Type B pancreatic cell (in vitro differentiated cells): Measurements from ENCODE around the gene B3GALT5. TPM values are rescaled to one million over a fixed set of nuclear protein-coding genes. Genes with fewer than 3 reads are reported as not detected.

Experiments
- DNase-seq: peaks from one replicate; pipeline ENCODE4 v3.0.0; 2021; ENCODE audit warnings: mixed read lengths; ENCODE audit not compliant: unreplicated experiment; ENCODE audit errors: extremely low spot score
- H3K27ac Mint-ChIP-seq: 2 replicates; pipeline ENCODE4 v1.8.0; 2021; ENCODE audit warnings: mild to moderate bottlenecking, mixed read lengths
- H3K27me3 Mint-ChIP-seq: 2 replicates; pipeline ENCODE4 v1.8.0; 2021; ENCODE audit warnings: mixed read lengths
- H3K36me3 Mint-ChIP-seq: 2 replicates; pipeline ENCODE4 v1.8.0; 2021; ENCODE audit warnings: mixed read lengths
- H3K4me1 Mint-ChIP-seq: one replicate; pipeline ENCODE4 v1.8.0; 2021; ENCODE audit warnings: mixed read lengths; ENCODE audit not compliant: unreplicated experiment
- H3K4me3 Mint-ChIP-seq: 2 replicates; pipeline ENCODE4 v1.8.0; 2021; ENCODE audit warnings: mild to moderate bottlenecking, mixed read lengths
- H3K9me3 Mint-ChIP-seq: 2 replicates; pipeline ENCODE4 v1.8.0; 2021; ENCODE audit warnings: mixed read lengths
- total RNA-seq: library from RNA; stranded (reverse); gene quantifications from 2 replicates; pipeline ENCODE4 v1.2.1, GENCODE V29; 2021; ENCODE audit warnings: low replicate concordance
- TF ChIP-seq, protein P1 (sequence below): fragments of 200-600 bp; sonication (generic); conservative IDR thresholded peaks from 2 replicates; pipeline ENCODE4 v1.5.0; 2021; ENCODE audit warnings: antibody characterized with exemption, mild to moderate bottlenecking

Gene B3GALT5
- total RNA-seq, 1 donor from 2014 or later = 14.2 TPM

- Mint-ChIP-seq H3K27me3 (no peaks in the 10 kb centered on the region), H3K36me3 (peaks cover 10% of the 10 kb centered on the region), H3K27ac (peak overlapping the region; percentile 94), H3K9me3 (no peaks in the 10 kb centered on the region), H3K4me1 (peaks cover 38% of the 10 kb centered on the region), H3K4me3 (peak overlapping the region; percentile 66)
- no peak for DNase-seq
- TF ChIP-seq, protein P1, sequence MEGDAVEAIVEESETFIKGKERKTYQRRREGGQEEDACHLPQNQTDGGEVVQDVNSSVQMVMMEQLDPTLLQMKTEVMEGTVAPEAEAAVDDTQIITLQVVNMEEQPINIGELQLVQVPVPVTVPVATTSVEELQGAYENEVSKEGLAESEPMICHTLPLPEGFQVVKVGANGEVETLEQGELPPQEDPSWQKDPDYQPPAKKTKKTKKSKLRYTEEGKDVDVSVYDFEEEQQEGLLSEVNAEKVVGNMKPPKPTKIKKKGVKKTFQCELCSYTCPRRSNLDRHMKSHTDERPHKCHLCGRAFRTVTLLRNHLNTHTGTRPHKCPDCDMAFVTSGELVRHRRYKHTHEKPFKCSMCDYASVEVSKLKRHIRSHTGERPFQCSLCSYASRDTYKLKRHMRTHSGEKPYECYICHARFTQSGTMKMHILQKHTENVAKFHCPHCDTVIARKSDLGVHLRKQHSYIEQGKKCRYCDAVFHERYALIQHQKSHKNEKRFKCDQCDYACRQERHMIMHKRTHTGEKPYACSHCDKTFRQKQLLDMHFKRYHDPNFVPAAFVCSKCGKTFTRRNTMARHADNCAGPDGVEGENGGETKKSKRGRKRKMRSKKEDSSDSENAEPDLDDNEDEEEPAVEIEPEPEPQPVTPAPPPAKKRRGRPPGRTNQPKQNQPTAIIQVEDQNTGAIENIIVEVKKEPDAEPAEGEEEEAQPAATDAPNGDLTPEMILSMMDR = peak; percentile 27
These were observed 63.4 kb downstream of the B3GALT5 start for GRCh38 chr21:39675993-39676661.

DNA sequence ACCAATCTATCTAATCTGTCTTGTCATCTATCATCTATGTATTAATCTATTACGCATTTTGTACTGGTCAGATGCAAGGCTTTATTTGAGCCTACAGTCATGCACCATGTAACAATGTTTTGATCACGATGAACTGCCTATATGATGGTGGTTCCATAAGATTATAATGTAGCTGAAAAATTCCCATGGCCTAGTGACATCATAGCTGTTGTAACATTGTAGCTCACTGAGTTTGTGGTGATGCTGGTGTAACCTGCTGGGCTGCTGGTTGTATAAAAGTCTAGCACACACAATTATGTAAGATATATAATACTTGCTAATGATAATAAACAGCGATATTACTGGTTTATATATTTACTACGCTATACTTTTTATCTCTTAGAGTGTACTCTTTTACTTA is 67.5 kb downstream of the B3GALT5 start:
- no peak for DNase-seq
- Mint-ChIP-seq H3K4me3 (no peak overlapping the region), H3K27me3 (no peaks in the 10 kb centered on the region), H3K4me1 (peaks cover 14% of the 10 kb centered on the region), H3K9me3 (peaks cover 5% of the 10 kb centered on the region), H3K36me3 (peaks cover 9% of the 10 kb centered on the region), H3K27ac (no peak overlapping the region)
- TF ChIP-seq, protein P1 = no peak

DNA sequence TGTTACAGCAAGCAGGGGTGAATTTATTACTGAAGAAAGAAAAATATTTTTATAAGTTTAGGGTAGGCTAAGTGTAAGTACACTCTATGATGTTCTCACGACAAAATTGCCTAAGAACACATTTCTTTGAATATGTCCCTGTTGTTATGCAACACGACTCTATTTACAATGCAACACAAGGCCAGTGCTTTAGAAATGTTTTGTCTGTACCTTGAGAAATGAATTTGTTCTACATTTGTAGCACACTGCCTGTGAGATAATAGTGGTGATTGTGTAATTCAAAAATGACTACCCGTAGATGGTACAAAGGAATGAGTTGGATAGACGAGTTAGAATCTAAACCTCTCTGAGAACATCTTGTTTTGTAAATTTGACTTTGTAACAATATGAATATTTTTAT is 68.5 kb downstream of the B3GALT5 start:
- Mint-ChIP-seq H3K9me3 (peaks cover 5% of the 10 kb centered on the region), H3K36me3 (peaks cover 7% of the 10 kb centered on the region), H3K4me3 (no peak overlapping the region), H3K27me3 (no peaks in the 10 kb centered on the region), H3K4me1 (peaks cover 3% of the 10 kb centered on the region), H3K27ac (no peak overlapping the region)
- DNase-seq = no peak
- TF ChIP-seq, protein P1 = no peak

DNA sequence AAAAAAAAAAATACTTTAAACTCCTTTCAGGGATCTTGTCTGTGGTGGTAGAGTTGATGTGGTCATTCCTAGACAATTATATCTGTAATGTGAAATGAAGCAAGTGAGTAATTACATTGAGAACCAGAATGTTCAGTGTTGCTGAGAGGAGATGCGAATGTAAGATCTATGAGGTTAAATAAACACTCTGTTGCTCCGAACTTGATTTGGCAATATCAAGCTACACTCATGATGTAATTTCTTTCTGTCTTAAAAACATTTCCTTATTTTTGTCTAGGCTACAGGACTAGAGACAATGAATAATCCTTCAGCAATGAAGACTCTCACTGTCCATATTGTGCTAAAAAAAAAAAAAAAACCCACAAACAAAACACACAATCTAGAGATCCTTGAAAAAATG is 69.1 kb downstream of the B3GALT5 start:
- TF ChIP-seq, protein P1 = no peak
- H3K9me3 Mint-ChIP-seq = peaks cover 5% of the 10 kb centered on the region
- H3K36me3 Mint-ChIP-seq = peaks cover 5% of the 10 kb centered on the region
- no peak overlapping the region for H3K4me3 Mint-ChIP-seq
- DNase-seq = no peak
- H3K27me3 Mint-ChIP-seq = no peaks in the 10 kb centered on the region
- H3K27ac Mint-ChIP-seq = peak overlapping the region; percentile 39
- H3K4me1 Mint-ChIP-seq = no peaks in the 10 kb centered on the region

- peaks cover 5% of the 10 kb centered on the region for H3K9me3 Mint-ChIP-seq
- no peaks in the 10 kb centered on the region for H3K27me3 Mint-ChIP-seq
- no peak overlapping the region for H3K27ac Mint-ChIP-seq
- no peak for DNase-seq
- TF ChIP-seq, protein P1 = no peak
- H3K36me3 Mint-ChIP-seq = peaks cover 5% of the 10 kb centered on the region
- H3K4me3 Mint-ChIP-seq = no peak overlapping the region
- no peaks in the 10 kb centered on the region for H3K4me1 Mint-ChIP-seq
These were observed 72.5 kb downstream of the B3GALT5 start for GRCh38 chr21:39685236-39685635.

GRCh38 chr21:39685991-39686390 is 73.3 kb downstream of the B3GALT5 start:
- Mint-ChIP-seq H3K9me3 (peaks cover 5% of the 10 kb centered on the region), H3K27ac (no peak overlapping the region), H3K4me3 (no peak overlapping the region), H3K36me3 (peaks cover 5% of the 10 kb centered on the region), H3K4me1 (no peaks in the 10 kb centered on the region), H3K27me3 (no peaks in the 10 kb centered on the region)
- TF ChIP-seq, protein P1 = no peak
- no peak for DNase-seq
